Measurements from ENCODE around the gene CEACAM21.
A peak's percentile ranks its signal among the peaks of the same experiment; 100 is the strongest.

The CEACAM21 gene

DNA sequence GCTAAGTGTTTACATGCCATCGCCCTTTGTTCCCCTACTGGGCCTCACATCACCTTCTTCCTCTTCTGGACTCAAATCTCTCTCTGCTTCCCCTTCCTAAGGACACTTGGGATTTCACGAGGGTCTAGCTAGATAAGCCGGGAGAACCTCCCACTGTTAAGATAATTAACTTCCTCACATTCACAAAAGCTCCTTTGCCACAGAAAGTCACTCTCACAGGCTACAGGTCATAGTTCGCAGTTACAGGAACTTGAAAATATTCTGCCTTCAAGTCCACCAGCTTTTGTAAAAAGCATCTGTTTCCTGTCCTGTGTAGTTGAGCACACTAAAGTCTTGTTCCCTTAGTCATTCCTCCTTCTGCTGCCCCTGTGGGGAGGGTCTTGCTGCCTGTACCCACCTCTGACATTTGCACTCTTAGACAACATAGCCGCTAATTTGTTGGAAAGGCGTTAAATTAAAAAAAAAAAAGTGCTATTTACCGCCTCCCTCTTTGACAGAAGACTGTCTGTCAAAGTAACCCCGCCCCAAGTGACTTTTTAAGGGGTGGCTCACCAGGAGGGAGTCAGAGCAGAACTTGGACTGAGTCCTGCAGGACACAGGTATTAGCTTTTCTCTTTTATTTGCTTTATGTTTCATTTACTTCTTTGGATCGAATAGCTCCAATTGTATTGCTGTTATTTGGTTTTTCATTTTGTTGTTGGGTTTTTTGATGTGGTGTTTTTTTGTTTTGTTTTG is 26.8 kb upstream of the CEACAM21 start:
- TF ChIP-seq, protein P1, sequence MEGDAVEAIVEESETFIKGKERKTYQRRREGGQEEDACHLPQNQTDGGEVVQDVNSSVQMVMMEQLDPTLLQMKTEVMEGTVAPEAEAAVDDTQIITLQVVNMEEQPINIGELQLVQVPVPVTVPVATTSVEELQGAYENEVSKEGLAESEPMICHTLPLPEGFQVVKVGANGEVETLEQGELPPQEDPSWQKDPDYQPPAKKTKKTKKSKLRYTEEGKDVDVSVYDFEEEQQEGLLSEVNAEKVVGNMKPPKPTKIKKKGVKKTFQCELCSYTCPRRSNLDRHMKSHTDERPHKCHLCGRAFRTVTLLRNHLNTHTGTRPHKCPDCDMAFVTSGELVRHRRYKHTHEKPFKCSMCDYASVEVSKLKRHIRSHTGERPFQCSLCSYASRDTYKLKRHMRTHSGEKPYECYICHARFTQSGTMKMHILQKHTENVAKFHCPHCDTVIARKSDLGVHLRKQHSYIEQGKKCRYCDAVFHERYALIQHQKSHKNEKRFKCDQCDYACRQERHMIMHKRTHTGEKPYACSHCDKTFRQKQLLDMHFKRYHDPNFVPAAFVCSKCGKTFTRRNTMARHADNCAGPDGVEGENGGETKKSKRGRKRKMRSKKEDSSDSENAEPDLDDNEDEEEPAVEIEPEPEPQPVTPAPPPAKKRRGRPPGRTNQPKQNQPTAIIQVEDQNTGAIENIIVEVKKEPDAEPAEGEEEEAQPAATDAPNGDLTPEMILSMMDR (conservative IDR thresholded peaks at IDR 0.05; ENCODE audit: low read depth, low read length): no peak
- peak overlapping the region; percentile 86 for H3K27ac ChIP-seq
- no peaks in the 10 kb centered on the region for H3K27me3 ChIP-seq (ENCODE audit: insufficient read depth, low read depth)
- H3K4me3 ChIP-seq (IDR thresholded peaks at IDR 0.05; ENCODE audit: insufficient read depth, low read depth, low read length): no peak overlapping the region
- H2AFZ ChIP-seq (ENCODE audit: low read depth): peak overlapping the region; percentile 44
- no peaks in the 10 kb centered on the region for H3K36me3 ChIP-seq (ENCODE audit: insufficient read depth)
- H3K4me1 ChIP-seq (ENCODE audit: low read depth, poor library complexity, severe bottlenecking): peaks cover 72% of the 10 kb centered on the region
- H3K9ac ChIP-seq: peak overlapping the region; percentile 62
- H4K20me1 ChIP-seq (ENCODE audit: insufficient read depth): no peaks in the 10 kb centered on the region
- peaks cover 31% of the 10 kb centered on the region for H3K79me2 ChIP-seq (ENCODE audit: insufficient read depth, low read depth)
- peak overlapping the region; percentile 64 for H3K4me2 ChIP-seq

DNA sequence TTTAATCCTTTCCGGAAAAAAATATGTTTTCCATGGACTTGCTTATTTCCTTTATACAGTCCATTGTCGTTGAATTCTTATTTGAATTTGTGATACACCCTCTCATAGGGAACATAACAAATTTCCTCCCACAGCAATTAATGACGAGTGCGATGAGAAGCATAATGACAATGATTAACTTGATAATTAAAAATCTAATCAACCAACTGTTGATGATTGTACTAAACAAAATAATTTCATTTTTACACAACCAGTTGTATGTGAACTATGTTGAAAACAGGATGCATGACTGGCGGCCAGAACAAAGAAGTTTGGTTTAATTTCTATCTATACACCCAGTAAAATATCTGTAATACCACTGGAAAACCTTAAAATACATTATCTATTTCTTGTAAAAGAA is 26.1 kb upstream of the CEACAM21 start:
- TF ChIP-seq, protein P1 (conservative IDR thresholded peaks at IDR 0.05; ENCODE audit: low read depth, low read length): no peak
- Histone ChIP-seq H3K9ac (peak overlapping the region; percentile 62), H4K20me1 (ENCODE audit: insufficient read depth) (no peaks in the 10 kb centered on the region), H3K4me3 (IDR thresholded peaks at IDR 0.05; ENCODE audit: insufficient read depth, low read depth, low read length) (no peak overlapping the region), H2AFZ (ENCODE audit: low read depth) (no peak overlapping the region), H3K4me2 (peak overlapping the region; percentile 64), H3K27ac (peak overlapping the region; percentile 86), H3K4me1 (ENCODE audit: low read depth, poor library complexity, severe bottlenecking) (peaks cover 79% of the 10 kb centered on the region), H3K36me3 (ENCODE audit: insufficient read depth) (no peaks in the 10 kb centered on the region), H3K79me2 (ENCODE audit: insufficient read depth, low read depth) (peaks cover 31% of the 10 kb centered on the region), H3K27me3 (ENCODE audit: insufficient read depth, low read depth) (no peaks in the 10 kb centered on the region)

DNA sequence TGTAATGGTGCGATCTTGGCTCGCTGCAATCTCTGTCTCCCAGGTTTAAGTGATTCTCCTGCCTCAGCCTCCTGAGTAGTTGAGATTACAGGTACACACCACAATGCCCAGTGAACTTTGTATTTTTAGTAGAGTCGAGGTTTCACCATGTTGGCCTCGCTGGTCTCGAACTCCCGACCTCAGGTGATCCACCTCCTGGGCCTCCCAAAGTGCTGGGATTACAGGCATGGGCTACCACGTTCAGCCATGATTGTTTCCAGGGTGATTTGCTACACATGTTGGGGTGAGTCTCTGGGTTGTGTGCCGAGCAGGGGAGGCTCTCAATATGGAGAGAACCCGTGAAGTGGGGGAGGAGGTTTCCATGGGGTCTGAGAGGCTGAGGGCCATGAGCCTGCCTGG is 24.8 kb upstream of the CEACAM21 start:
- Histone ChIP-seq H3K4me1 (ENCODE audit: low read depth, poor library complexity, severe bottlenecking) (peaks cover 92% of the 10 kb centered on the region), H3K27me3 (ENCODE audit: insufficient read depth, low read depth) (no peaks in the 10 kb centered on the region), H4K20me1 (ENCODE audit: insufficient read depth) (no peaks in the 10 kb centered on the region), H3K27ac (peak overlapping the region; percentile 86), H3K4me3 (IDR thresholded peaks at IDR 0.05; ENCODE audit: insufficient read depth, low read depth, low read length) (no peak overlapping the region), H3K79me2 (ENCODE audit: insufficient read depth, low read depth) (peaks cover 31% of the 10 kb centered on the region), H3K36me3 (ENCODE audit: insufficient read depth) (no peaks in the 10 kb centered on the region), H3K4me2 (peak overlapping the region; percentile 64), H3K9ac (peak overlapping the region; percentile 62), H2AFZ (ENCODE audit: low read depth) (peak overlapping the region; percentile 3; the same call in 1 of the 2 replicates)
- TF ChIP-seq, protein P1 (conservative IDR thresholded peaks at IDR 0.05; ENCODE audit: low read depth, low read length): no peak

DNA sequence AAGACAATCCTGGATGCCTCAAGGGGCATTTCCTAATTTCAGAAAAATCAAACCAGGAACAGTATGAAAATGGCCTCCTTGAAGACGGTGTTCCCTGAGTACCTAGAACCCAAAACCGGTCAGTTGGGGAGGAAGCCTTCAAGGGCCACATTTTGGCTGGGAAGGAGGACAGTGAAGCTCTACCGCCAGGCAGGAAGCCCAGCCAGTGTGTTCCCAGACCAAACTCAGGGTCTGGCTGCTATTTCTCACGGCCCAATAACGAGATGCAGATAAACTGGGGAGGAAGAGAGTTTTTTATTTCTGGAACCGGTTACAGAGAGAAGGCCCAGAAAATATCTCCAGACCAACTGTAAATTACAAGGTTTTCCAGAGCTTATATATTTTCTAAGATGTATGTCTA is 24.3 kb upstream of the CEACAM21 start:
- no peaks in the 10 kb centered on the region for H3K36me3 ChIP-seq (ENCODE audit: insufficient read depth)
- peak overlapping the region; percentile 62 for H3K9ac ChIP-seq
- peaks cover 31% of the 10 kb centered on the region for H3K79me2 ChIP-seq (ENCODE audit: insufficient read depth, low read depth)
- peak overlapping the region; percentile 86 for H3K27ac ChIP-seq
- peak overlapping the region; percentile 64 for H3K4me2 ChIP-seq
- TF ChIP-seq, protein P1 (conservative IDR thresholded peaks at IDR 0.05; ENCODE audit: low read depth, low read length): no peak
- H4K20me1 ChIP-seq (ENCODE audit: insufficient read depth): no peaks in the 10 kb centered on the region
- H2AFZ ChIP-seq (ENCODE audit: low read depth): peak overlapping the region; percentile 3; the same call in 1 of the 2 replicates
- no peaks in the 10 kb centered on the region for H3K27me3 ChIP-seq (ENCODE audit: insufficient read depth, low read depth)
- peaks cover 96% of the 10 kb centered on the region for H3K4me1 ChIP-seq (ENCODE audit: low read depth, poor library complexity, severe bottlenecking)
- H3K4me3 ChIP-seq (IDR thresholded peaks at IDR 0.05; ENCODE audit: insufficient read depth, low read depth, low read length): no peak overlapping the region
